ENCODE measurements around the gene BLCAP.
"Not testable (repeated sequence)": the region's sequence is repeated elsewhere in the genome, so short reads cannot be mapped to it uniquely, and the experiment has no call there.

The BLCAP gene

GRCh38 chr20:37479925-37480691 lies 47.6 kb downstream of the BLCAP start:
- no peak for DNase-seq (ENCODE audit: low read depth)

DNA sequence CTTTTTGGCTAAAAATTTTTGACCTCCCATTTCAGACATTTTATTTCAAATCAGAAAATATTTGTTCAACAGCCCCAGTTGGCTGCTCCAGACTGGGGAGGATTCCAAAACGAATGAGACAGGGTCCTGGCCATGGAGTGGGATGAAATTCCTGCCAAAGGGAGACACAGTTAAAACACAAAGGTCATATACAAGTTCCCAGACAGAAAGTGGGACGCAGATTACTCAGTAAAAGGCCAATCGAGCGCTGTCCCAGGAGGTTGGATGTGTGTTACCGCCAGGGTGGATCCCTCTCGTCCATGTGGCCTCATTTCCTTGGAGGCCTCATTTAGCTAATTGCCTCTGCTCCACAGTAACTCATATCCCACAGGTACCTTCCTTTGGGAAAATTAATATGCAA lies 48.4 kb downstream of the BLCAP start:
- DNase-seq (ENCODE audit: low read depth) = no peak

DNA sequence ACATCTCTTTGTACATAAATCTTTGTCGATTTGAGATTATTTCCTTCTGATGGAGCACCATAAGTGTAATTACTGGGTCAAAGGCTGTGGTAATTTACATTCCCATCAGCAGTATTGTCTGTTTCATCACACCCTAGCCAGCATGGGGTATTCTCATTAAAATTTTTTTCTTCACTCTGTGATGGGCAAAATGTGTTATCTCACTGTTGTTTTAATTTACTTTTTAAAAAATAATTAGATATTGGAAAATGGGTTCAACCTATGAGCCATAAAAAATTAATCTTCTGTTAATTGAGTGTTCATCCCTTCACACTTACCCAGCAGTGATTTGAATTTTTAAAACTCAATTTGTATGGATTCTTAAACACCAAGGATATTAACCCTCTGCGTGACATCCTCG lies 50.6 kb downstream of the BLCAP start:
- DNase-seq (ENCODE audit: low read depth) = no peak

DNA sequence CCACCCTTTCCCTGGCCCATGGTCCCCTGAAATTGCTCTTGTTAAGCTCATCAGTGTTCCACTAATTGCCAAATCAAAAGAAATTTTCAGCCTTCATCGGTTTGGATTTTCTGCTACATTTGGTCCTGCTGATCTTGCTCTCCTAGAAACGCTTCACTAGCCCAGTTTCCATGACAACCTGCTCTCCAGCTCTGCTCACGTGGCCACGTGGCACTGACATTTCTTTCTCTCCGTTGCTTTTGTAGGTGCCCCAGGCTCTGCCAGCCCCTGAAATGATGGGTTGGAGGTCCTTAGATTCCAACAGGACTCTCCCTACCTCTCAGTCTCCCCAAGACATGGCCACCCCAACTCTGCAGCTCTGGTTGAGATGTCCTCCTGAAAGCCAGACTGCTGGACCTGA lies 52.4 kb downstream of the BLCAP start:
- DNase-seq (ENCODE audit: low read depth) = no peak

DNA sequence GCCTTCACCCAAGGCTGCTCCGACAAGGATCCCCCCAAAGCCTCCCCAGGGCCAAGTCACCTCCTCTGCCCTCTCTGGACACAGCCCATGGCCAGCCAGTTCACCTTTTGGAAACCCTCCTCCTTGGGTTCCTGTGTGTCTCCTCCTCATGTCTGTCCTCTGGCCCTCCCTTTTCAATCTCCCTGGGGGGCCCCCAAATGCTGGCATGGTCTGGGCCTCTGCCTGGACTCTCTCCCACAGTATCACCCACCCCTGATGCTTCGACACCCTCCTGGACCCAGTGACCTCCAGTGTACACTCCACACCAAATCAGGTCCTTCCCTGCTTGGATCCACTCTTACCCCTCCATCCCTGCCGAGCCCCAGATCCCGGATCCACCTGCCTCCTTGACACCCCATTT lies 53.3 kb downstream of the BLCAP start:
- DNase-seq (ENCODE audit: low read depth) = no peak

GRCh38 chr20:37473249-37474000 lies 54.3 kb downstream of the BLCAP start:
- DNase-seq (ENCODE audit: low read depth) = no peak

GRCh38 chr20:37472435-37472834 lies 55.2 kb downstream of the BLCAP start:
- not testable (repeated sequence) for DNase-seq (ENCODE audit: low read depth)

- DNase-seq (ENCODE audit: low read depth) = no peak
Measured at GRCh38 chr20:37471741-37472235, 55.9 kb downstream of the BLCAP start.

DNA sequence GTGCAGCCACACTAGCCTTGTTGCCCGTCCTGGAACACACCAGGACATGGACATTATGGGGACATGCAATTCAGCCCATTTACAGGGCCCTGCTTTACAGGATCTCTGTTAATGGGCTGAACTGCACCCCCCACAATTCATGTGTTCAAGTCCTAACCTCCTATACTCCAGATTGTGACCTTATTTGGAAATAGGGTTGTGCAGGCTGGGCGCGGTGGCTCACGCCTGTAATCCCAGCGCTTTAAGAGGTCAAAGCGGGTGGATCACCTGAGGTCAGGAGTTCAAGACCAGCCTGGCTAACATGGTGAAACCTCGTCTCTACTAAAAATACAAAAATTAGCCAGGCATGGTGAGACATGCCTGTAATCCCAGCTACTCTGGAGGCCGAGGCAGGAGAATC lies 57.5 kb downstream of the BLCAP start:
- DNase-seq (ENCODE audit: low read depth) = not testable (repeated sequence)

- no peak for DNase-seq (ENCODE audit: low read depth)
Measured at GRCh38 chr20:37469531-37469930, 58.1 kb downstream of the BLCAP start.

GRCh38 chr20:37468886-37469285 lies 58.8 kb downstream of the BLCAP start:
- no peak for DNase-seq (ENCODE audit: low read depth)
